ENCODE data around the gene FOXL1.

DNA sequence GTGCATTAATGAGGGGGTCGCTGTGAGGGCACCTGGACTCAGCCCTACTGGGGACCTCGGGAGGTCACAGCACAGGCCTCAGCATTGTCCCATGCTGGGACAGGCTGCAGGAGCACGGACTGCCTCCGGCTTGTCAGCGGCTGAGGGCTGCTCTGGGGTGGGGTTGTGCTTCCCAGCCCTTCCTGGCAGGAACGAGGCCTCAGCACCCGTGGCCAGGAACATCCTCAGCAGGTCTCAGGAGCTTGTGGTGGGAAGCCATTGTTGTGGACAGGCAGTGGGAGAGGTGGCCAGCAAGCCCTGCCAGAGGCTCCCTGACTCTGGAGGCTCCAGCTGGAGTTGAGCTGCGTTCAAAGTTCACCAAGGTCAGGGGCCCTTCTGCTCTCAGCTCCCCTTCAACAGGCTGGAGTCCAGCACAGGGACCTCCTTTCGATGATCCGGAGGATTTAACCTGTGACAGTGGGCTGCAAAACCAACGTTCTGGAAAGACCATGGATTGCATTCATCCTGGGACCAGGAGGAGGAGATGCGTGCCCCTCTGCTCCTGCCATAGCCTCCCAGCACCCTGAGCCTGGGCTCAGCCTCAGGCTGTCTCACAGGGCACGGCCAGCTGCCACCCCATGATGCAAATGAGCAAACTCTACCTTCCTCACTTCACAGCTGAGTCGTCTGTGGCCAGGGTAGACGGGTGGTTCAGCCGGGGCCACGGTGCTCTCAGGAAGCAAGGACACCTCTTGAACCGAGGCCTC lies 32.6 kb downstream of the FOXL1 start:
- TF ChIP-seq, protein P1, sequence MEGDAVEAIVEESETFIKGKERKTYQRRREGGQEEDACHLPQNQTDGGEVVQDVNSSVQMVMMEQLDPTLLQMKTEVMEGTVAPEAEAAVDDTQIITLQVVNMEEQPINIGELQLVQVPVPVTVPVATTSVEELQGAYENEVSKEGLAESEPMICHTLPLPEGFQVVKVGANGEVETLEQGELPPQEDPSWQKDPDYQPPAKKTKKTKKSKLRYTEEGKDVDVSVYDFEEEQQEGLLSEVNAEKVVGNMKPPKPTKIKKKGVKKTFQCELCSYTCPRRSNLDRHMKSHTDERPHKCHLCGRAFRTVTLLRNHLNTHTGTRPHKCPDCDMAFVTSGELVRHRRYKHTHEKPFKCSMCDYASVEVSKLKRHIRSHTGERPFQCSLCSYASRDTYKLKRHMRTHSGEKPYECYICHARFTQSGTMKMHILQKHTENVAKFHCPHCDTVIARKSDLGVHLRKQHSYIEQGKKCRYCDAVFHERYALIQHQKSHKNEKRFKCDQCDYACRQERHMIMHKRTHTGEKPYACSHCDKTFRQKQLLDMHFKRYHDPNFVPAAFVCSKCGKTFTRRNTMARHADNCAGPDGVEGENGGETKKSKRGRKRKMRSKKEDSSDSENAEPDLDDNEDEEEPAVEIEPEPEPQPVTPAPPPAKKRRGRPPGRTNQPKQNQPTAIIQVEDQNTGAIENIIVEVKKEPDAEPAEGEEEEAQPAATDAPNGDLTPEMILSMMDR (IDR thresholded peaks at IDR 0.05): no peak
- TF ChIP-seq POLR2A (IDR thresholded peaks at IDR 0.05): no peak
